ENCODE data around the gene NSUN2. TPM values are rescaled to one million over a fixed set of nuclear protein-coding genes. Genes with fewer than 3 reads are reported as not detected.

The NSUN2 gene
- total RNA-seq, 1 donor from 2014 or later: 48.9 TPM

GRCh38 chr5:6603643-6604042 is 29.2 kb downstream of the NSUN2 start:
- DNase-seq: no peak

GRCh38 chr5:6602441-6602840 is 30.4 kb downstream of the NSUN2 start:
- no peak for DNase-seq

- DNase-seq: no peak
These were observed 31.0 kb downstream of the NSUN2 start for GRCh38 chr5:6601816-6602215.

- DNase-seq: no peak
These were observed 31.6 kb downstream of the NSUN2 start for GRCh38 chr5:6601271-6601670.

GRCh38 chr5:6599739-6600138 is 33.1 kb downstream of the NSUN2 start:
- no peak for DNase-seq

- no peak for DNase-seq
These were observed 34.4 kb downstream of the NSUN2 start for GRCh38 chr5:6598351-6598900.

- DNase-seq: no peak
These were observed 35.3 kb downstream of the NSUN2 start for GRCh38 chr5:6597557-6597956.

GRCh38 chr5:6596388-6596787 is 36.5 kb downstream of the NSUN2 start:
- DNase-seq: no peak

- no peak for DNase-seq
These were observed 37.4 kb downstream of the NSUN2 start for GRCh38 chr5:6595405-6595804.

GRCh38 chr5:6594066-6594465 is 38.8 kb downstream of the NSUN2 start:
- DNase-seq: no peak

- DNase-seq: no peak
These were observed 39.5 kb downstream of the NSUN2 start for GRCh38 chr5:6593148-6594016.

GRCh38 chr5:6592601-6593000 is 40.2 kb downstream of the NSUN2 start:
- DNase-seq: no peak

GRCh38 chr5:6591671-6592288 is 41.1 kb downstream of the NSUN2 start:
- DNase-seq: no peak

GRCh38 chr5:6590581-6590980 is 42.3 kb downstream of the NSUN2 start:
- no peak for DNase-seq

- DNase-seq: no peak
These were observed 45.7 kb downstream of the NSUN2 start for GRCh38 chr5:6587171-6587570.

- DNase-seq: no peak
These were observed 46.2 kb downstream of the NSUN2 start for GRCh38 chr5:6586647-6587042.

- DNase-seq: no peak
These were observed 46.8 kb downstream of the NSUN2 start for GRCh38 chr5:6585939-6586646.

- no peak for DNase-seq
These were observed 47.7 kb downstream of the NSUN2 start for GRCh38 chr5:6585168-6585567.

GRCh38 chr5:6584727-6585126 is 48.1 kb downstream of the NSUN2 start:
- DNase-seq: no peak

- no peak for DNase-seq
These were observed 48.7 kb downstream of the NSUN2 start for GRCh38 chr5:6584101-6584645.

- no peak for DNase-seq
These were observed 49.6 kb downstream of the NSUN2 start for GRCh38 chr5:6583049-6583880.
